Kidney tubule cell (primary cell): ENCODE data around the gene PTPRN.
"Not testable (repeated sequence)": the region's sequence is repeated elsewhere in the genome, so short reads cannot be mapped to it uniquely, and the experiment has no call there.

Experiments
- DNase-seq: peaks from one replicate; pipeline ENCODE4 v3.0.0-alpha.2; 2018; ENCODE audit warnings: low spot score

PTPRN gene

DNA sequence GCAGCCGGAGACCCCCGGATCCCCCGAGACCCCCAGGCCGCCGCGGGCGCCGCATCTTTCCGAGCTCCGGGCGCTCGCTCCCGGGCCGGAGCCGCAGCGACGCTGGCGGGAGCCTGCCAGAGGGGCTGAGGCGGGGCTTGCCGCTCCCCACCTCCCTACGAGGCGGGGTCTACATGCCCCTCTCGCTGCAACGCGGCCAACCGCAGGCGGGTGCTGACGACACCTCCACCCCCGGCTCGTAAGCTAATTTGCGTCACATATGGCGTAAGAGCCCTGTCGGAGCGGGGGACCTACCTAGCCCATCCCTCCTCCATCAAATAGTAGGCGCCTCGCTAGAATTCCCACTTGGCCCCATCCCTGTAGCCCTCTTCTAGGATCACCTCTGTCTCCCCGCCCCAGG, at the start of gene PTPRN:
Gene PTPRN, minus strand, starts transcription at position 124 of the 400 bp plus-strand sequence. Its CDS starts 69 bp downstream, at position 55.
- no peak for DNase-seq

DNA sequence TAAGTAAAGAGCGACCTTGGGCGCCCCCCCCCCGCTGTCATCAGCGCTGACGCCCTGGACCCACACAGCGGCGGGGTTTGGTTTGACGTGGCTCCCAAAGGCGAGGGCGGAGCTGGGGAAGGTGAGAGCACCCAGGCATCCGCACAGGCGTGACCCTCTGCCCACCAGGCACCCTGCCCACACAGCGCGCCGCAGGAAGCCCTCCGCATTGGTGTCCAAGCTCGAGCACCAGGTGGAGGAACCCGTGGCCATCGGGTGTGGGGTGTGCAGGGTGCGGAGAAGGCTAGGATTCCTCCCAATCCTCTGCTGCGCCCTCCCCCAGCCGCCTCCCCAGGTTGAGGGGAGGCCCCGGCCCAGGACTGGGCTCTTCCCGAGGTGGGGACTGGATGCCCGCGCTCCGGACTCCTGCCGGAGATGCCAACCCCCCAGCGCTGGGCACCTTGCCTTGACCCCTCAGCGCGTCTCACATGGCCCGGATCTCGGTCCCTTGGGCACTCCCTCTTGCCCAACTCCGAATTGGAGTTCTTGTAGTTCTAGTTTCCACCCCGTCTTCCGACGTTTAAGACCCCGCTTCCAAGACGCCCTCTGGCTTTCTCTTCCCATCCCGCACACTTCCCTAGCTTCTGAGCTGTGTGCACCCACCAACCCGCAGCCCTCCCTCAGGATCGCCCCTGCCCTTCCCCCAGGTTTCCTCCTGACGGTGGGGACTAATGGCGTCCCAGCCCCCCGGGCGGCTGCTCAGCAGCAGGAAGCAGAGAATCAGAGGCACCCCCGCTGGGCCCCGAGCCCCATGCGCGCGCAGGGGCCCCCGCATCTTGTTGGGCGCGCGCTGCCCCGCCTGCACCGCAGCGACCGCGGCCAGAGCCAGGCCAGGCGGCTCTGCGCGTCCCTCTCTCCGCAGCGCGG, 49.2 kb upstream of the PTPRN start:
- no peak for DNase-seq

DNA sequence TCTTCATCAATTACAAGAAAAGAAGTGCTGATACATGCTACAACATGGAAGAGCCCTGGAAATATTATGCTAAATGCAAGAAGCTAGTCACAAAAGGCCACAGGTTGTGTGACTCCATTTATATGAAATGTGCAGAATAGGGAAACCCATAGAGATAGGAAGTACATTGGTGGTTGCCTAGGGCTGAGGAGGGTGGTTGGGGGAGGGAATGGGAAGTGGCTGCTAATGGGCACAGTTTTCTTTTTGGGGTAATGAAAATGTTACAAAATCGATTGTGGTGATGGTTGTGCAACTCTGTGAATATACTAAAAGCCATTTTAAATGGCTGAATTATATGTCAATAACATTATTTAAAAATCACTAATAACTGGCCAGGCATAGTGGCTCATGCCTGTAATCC, 47.6 kb upstream of the PTPRN start:
- DNase-seq: no peak

DNA sequence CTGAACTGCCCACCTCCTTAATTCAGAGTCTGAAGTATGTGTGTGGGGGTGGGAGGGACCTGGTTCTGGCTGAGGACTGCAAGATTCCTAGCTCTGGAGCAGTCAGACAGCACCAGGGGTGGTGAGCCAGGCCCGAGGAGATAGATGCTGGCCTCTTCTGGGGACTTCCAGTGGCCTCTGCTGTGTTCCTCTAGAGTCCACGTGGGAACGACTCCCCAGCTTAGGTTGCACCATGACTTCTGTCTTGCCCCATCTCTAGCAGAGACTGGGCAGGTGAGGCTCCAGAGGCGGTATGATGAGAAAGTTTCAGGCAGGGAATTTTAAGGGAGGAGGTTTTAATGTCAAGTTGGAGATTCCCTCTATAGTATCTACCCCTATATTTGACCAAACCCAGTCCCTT, 45.4 kb upstream of the PTPRN start:
- no peak for DNase-seq

DNA sequence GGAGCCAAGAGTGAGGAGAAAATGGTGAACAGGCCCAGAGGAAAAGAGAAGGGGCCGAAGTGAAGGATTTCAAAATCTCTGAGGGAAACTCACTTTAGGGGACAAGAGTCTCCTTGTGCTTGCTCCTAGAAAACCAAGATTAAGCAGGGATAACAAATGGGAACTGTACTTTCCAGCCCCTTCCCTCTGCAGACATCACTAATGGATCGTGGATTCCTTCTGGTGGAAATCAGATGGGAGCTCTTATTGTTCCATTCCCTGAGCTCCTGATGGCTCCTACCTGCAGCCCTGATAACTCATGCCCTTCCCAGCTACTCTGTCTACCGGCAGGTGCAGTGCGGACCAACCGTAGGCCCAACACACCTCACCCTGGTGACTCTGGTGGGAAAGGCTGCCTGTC, 43.9 kb upstream of the PTPRN start:
- DNase-seq: no peak

DNA sequence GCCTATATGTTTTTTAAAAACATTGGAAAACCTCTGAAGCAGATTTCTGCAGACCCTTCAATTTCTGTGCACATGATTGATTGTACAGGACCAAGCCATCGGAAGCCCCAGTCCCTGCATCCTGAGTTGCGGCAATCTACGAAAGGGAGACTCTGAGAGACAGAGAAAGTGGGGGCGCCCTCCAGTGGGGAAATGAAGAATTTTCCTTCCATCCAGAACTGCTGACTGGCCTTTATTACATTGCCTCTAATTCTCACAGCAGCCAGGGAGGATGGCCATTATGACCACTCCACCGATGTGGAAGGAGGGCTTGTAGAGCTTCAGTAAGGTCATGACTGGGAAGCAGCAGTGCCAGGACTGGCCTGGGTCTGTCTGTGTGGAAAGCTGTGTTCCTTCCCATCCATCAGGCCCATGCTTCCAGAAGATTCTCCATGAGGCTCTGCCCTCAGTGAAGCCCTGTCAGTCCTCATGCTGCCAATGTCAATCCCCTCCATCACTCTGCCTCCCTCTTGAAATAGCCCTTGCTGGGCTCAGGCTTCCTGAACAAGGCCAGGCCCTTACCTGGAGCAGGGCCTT, 43.3 kb upstream of the PTPRN start:
- DNase-seq: peak; percentile 61

DNA sequence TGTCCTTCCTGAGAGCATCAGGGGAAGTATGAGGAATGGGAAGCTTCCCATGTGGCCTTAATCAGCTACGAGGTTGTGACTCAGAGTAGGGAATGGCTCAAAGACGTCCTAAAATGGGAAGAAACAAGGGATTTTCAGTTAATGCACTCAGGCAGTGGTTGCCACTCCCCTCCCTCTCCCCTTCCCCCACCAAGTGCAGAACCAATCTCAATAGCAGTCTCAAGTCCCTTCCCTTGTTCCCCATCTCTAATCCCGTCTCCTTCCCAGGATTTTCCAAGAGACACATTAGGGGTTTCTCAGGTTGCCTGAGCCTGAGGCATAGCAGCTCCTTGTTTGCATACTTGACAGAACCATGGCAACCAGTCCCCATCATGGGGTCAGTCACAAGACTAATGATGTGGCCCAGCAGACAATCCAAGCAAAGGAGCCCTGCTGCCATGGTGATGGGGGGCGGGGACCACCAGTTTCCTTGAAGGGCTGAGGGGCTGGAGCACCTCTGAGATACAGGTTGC, 41.6 kb upstream of the PTPRN start:
- DNase-seq: peak; percentile 9

DNA sequence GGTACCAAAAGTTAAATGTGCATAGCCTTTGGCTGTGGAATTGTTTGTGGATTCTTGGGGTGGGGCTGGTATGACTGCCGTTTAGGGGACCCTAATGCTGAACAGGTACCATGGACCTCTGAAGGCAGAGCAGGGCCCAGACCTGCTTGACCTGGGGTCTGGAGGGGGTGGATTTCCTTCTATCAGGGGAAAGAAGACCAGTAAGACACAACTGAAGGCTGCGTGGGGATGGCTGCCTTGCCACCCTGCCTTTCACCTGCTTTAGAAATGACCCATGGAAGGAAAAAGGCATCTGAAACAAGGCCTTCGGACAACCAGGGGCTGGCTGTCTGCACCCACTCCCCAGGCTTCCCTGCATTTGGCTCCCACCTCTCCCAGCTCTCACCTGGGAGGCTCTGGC, 41.0 kb upstream of the PTPRN start:
- DNase-seq: no peak

DNA sequence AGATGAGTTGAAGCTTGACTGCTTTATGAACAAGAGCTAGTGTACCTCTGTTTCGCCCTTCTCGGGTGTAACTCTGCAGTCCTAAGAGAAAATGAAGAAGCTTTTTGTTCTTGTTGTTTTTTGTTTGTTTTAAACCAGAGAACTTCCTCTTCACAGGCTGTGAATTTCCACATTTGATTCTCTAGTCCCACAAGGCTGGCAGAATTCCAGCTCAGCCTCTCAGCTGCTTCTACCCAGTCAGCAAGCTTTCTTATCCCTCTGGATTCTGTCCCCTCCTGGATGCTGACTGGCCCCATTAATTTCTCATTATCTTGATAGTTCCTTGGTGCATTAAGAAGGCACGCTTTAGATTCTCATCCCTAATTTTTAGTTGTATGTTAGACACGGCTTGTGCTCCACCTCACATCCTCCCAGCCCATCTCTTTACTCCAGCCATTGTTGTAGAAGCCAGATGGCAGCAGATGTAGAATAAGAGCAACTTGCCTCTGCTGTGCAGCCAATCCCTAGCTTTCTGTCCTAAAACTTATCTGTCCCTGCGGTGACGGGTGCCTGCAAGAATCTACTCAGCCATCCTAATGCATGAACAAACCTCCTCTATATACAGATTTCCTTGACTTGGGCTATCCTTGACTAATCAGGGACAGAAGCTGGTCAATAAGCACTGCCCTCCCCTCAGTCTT, 35.7 kb upstream of the PTPRN start:
- DNase-seq: peak; percentile 26

DNA sequence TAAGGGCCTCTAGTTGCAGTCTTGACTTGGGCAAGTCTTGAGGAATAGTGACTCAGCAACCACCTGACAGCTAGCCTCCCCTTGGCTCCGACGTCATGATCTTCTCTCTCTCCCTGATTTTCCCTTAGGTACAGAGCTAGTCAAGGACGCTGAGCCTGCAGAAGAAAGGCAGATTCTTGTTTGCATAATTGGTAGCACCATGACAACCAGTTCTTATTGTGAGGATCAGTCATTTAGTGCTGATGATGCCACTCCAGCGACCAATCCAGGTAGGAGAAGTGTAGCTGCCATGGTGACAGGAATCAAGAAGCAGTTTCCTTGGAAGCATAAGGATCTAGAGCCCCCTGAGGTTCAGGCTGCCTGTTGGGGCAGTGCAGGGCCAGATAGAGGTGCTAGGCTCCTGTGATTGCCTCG, 26.2 kb upstream of the PTPRN start:
- peak; percentile 42 for DNase-seq

DNA sequence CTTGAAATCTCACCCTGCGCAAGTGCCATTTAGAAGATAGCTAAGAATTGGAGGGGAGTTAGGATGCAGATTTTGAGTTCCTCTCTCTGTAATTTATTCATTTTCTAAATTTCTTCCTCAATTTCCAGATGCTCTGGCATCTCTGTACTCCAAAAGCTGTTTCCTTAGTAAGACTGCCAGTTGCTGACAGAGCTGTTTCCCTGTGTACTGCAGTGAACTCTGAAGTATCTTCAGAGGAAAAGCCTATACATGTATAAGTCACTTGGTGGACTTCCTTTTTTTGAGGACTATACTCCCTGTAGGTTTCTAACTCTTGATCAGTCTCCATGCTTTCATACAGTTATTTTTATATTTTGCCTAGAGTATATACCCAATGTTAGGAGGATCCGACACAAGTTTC, 24.9 kb upstream of the PTPRN start:
- DNase-seq: no peak

DNA sequence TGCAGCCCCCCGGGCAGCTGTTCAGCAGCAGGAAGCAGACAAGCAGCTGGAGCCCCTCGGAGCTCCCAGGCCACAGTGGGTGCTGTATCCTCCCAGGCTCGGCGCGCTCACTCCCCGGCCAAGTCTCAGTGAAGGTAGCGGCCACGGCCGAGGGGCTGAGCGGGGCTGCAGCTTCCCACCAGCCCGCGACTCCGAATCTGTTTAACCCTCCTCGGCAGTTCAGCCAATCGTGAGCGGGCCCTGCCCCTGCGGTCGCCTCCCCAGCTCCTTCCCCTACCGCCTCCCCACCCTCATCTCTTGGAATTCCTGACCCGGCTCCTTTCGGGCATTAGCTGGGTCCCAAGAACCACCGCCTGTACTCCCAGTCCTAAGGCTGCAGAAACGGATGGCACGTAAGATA, 23.3 kb upstream of the PTPRN start, which contains the start of gene RESP18:
Gene RESP18, minus strand, starts transcription at position 203 of the 400 bp plus-strand sequence.
- DNase-seq: no peak

DNA sequence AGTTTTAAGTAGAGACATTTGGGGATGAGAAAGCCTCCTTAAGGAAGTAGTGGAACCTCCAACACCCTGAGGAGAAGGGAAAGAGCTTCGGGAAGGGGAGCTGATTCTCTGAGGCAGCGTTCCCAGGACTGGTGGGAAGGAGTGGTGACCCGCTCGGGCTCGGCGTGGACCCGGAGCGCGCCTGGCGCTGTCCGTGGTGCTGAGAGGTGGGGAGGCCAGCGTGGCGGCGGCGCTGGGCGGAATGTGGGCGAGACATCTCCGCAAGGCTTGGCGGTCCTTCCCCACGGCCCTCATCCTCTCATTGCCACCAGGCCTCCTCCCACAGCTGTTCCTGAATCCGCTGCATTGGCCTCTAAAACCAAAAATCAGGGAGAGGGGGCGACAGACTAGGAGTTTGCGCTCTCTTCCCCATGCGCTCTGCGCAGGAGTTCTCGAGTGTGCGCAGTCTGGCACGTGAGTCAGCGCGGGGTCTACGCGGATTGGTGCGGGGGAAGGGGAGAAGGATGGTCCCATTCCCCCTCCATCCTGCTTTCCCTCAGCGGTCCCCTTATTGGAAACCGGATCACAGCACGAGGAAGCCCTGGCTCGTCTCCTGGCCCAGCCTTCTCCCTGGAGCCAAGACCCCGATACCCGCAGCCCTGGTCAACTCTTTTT, 22.5 kb upstream of the PTPRN start:
- no peak for DNase-seq

DNA sequence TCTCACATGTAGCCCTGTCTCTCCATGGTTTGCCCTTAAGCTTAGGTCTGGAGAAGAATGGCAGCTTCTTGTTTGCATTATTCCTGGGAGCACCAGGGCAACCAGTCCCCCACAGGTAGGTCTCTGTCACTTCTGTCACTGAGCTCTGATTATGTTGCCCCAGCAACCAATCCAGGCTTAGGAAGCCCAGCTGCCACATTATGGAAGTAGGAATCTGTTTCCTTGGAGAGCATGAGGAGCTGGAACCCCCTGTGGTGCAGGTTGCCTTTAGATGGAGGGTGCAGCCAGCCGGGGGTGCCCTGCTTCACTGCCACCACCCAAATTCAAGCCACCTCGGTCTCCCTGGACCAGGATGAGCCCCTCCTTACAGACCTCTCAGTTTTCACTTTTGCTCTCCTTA, 18.5 kb upstream of the PTPRN start:
- DNase-seq: no peak

DNA sequence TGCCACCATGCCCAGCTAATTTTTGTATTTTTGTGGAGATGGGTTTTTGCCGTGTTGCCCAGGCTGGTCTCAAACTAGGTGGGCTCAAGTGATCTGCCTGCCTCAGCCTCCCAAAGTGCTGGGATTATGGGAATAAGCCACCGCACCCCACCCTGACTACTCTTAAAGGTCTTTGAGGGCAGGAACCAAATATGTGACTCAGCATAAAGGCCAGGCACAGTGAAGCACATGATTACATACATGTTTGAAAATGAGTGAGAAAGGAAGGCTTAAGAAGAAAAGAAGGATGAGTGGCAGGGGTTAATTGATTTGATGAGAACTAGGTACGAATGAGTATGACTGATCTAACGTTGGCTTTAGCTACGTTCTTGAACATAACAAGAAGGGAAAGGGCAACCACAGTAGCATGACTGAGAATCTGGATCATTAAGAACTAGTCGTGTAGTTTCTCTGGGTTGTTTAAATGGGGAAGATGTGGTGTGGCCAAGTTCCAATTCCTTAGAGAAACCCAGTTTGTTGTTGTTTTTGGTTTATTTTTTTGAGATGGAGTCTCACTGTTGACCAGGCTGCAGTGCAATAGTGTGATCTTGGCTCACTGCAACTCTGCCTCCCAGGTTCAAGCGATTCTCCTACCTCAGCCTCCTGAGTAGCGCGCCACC, 16.6 kb upstream of the PTPRN start:
- DNase-seq: no peak

DNA sequence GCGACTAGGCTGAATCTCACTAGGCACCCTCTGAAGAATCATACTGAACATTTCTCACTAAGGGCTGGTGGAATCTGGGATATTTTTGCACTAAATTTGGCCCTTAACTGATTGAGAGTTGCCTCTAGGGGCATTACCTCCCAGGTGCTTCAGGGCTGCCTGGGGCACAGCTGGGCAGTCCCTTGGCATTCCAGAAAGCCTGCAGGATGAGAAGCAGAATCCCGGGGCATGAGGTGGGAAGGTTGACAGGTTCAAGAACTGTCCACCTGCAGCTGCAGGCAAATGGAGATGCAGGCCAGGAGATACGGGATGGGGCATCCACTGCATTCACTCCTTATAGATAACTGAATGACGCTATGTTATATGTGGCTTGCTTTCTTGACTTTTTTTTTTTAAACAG, 15.9 kb upstream of the PTPRN start:
- no peak for DNase-seq

DNA sequence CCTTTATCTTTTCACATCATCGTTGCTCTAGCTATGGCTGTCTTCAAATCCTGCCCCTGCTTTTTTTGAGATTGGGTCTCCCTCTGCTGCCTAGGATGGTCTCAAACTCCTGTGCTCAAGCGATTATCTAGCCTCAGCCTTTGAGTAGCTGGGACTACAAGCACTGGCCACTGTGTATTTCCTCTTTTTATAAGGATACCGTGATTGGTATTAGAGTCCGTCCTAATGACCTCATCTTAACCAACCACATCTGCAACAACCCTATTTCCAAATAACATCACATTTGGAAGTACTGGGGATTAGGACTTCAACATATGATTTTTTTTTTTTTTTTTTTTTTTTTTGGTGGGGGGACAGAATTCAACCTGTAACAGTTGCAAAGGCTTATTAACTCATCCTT, 14.2 kb upstream of the PTPRN start:
- DNase-seq: no peak

DNA sequence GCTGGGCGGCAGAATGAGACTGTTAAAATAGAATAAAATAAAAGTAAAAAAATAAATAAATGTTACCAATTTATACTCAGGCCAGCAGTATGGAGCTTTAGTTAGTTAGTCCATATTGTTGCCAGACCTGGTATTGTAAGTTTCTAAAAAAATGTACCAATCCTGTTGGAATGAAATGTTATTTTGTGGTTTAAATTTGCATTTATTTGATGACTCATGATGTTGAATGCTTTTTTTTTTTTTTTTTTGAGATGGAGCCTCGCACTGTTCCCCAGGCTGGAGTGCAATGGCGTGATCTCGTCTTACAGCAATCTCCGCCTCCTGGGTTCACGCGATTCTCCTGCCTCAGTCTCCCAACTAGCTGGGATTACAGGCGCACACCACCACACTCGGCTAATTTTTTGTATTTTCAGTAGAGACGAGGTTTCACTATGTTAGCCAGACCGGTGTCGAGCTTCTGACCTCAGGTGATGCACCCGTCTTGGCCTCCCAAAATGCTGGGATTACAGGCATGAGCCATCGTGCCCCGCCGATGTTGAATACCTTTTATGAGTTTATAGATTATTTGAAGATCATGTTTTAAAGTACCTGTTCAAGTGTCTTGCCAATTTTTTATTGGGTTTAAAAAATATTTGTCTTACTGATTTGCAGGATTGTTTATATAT, 5.7 kb upstream of the PTPRN start:
- no peak for DNase-seq

DNA sequence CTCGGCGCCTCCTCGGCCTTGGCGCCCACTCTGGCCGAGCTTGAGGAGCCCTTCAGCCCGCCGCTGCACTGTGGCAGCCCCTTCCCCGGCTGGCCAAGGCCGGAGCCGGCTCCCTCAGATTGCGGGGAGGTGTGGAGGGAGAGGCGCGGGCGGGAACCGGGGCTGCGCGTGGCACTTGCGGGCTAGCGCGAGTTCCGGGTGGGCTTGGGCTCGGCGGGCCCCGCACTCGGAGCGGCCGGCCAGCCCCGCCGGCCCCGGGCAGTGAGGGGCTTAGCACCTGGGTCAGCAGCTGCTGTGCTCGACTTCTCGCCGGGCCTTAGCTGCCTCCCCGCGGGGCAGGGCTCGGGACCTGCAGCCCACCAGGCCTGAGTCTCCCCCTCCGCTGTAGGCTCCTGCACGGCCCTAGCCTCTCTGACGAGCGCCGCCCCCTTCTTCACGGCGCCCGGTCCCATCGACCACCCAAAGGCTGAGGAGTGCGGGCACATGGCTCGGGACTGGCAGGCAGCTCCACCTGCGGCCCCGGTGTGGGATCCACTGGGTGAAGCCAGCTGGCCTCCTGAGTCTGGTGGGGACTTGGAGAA, 3.6 kb upstream of the PTPRN start:
- DNase-seq: not testable (repeated sequence)
